Posterior vena cava (tissue), 2 donors: ENCODE data around the gene ASS1. TPM values are rescaled to one million over a fixed set of nuclear protein-coding genes. Genes with fewer than 3 reads are reported as not detected.

ENCODE experiments used
- DNase-seq: peaks from one replicate; pipeline ENCODE4 v3.0.0-alpha.2; 2020; ENCODE audit warnings: low spot score
- intact Hi-C, 2 donors: fragments of 100-400 bp; cut with DNase I; formaldehyde crosslinking; loops; one replicate each; pipeline versions ENCODE4 v1.14.1 to v1.14.2; 2022 to 2023
- total RNA-seq, 2 donors: library from RNA; stranded (reverse); fragmentation: NEBNext Ultra II Directional; extraction: Animal tissue kit (Norgen Biotek cat#: 25700); gene quantifications; one replicate each; pipeline ENCODE4 v1.2.1, GENCODE V29; 2021
- donor health status: DM: yes; HTN: yes; CAD: no.
- donor health status: DM: yes; HTN: yes; CAD: no.

ASS1 gene
- total RNA-seq, 2 donors from 2014 or later: 106 to 118 TPM

DNA sequence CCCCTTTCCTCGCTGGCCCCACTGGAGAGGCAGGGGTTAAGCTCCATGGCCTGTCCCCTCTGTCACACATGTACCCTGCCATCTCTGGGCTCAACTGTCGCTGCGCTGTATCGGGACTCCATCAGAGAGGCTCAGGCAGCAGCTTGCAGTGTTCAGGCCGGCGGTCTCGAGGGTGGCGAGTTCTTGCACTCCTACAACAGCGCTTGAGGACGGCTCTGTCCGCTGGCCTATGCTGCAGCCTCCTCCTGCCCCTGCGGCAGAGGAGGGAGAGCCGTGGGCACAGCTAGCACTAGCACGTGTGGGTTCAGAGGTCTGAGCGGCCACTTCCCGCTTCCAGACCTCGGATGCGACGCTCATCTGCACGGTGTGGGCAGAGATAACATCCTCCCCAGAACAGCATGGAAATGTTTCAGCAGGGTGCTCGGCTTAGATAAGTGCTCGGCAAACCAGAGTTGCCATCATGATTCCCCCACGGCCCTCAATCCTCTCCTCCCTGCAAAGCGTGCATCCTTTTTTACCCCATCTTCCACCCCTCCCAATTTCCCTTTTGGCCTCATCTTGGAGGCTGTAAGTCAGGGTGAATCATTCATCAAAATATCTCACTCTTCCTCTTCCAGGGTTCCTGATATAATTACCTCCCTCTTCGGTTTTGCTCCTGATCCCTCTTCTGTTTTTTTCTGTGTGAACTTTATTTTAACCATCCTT is 92.7 kb downstream of the ASS1 start:
- DNase-seq: no peak
- intact Hi-C loops: no loop called here

GRCh38 chr9:130539420-130540223 is 94.9 kb downstream of the ASS1 start:
- no peak for DNase-seq
- intact Hi-C loops: no loop called here

- intact Hi-C loops: no loop called here
- DNase-seq: no peak
Measured at GRCh38 chr9:130541533-130541932, 96.8 kb downstream of the ASS1 start.

- DNase-seq: no peak
- intact Hi-C loops: no loop called here
Measured at GRCh38 chr9:130542038-130542437, 97.3 kb downstream of the ASS1 start.

- intact Hi-C loops: no loop called here
- no peak for DNase-seq
Measured at GRCh38 chr9:130542457-130543228, 97.9 kb downstream of the ASS1 start.

GRCh38 chr9:130543368-130543767 is 98.6 kb downstream of the ASS1 start:
- no peak for DNase-seq
- intact Hi-C loops: no loop called here

GRCh38 chr9:130543859-130544258 is 99.1 kb downstream of the ASS1 start:
- no peak for DNase-seq
- intact Hi-C loops: no loop called here

DNA sequence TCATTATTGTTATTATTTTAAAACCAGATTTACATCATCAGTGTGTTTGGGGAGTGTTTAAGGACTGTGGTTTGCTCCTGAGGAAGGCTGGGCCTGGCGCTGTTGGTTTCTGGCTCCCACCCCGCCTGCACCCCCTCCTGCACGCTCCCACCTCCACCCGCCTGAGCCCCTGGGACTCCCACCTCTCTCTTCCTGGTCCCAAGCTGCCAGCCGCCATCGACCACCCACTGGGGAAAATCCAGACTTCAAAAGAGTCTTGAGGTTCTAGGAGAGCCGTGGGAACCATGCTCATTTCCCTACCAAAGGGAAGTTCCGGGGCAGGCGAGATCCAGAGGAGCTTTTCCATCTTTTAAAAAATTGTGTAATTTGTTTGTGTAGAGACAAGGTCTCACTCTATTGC is 99.6 kb downstream of the ASS1 start:
- intact Hi-C loops: no loop called here
- DNase-seq: no peak

GRCh38 chr9:130548103-130548502 is 103.3 kb downstream of the ASS1 start:
- intact Hi-C loops: no loop called here
- DNase-seq: no peak

DNA sequence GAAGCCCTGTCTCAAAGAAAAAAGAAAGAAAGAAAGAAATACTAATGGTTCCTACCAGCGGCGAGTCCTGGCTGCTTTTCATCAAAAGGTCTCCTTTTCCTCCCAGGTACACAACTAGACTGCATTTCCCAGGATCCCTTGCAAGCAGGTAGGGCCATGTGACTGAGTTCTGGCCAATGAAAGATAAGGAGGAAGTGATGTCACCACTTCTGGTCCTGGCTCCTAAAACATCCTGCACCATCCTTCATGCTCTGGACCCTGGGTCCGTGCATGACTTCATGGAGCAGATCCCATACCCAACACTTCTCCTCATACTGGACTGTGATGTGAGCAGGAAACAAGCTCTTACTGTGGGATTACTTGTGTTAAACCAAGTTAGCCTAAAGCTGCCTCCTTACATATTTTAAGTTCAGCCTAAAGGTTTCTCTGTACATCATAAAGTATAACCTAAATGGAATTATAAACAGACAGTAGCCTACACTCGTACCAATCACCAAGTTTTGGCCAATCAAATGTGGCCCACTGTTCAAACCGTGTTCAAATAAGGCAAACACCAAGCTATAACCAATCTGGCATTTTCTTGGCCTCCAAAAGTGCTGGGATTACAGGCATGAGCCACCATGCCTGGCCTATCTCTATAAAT is 104.5 kb downstream of the ASS1 start:
- DNase-seq: no peak
- intact Hi-C loops: no loop called here

Other genes starting within 250 kb of the ASS1 start
- 100 to 1,000 TPM in 1 of 2 donors, 10 to 100 TPM in 1; 98.8 to 224 TPM for gene HMCN2, start 179.2 kb upstream of the ASS1 start, total RNA-seq
- gene FUBP3, start 134.6 kb downstream of the ASS1 start, total RNA-seq: 10 to 100 TPM; 35.9 to 39.2 TPM
- not detected for gene PRDM12, start 219.6 kb downstream of the ASS1 start, total RNA-seq
- 10 to 100 TPM; 16.3 to 18.6 TPM for gene EXOSC2, start 248.8 kb downstream of the ASS1 start, total RNA-seq